H1 (cell line): ENCODE data around the gene DFFB. TPM values are rescaled to one million over a fixed set of nuclear protein-coding genes. Genes with fewer than 3 reads are reported as not detected.

ENCODE experiments used
- polyA plus RNA-seq, 7 experiments: library from polyadenylated mRNA; depleted of rRNA in 3 of 7; stranded (reverse) in 5 of 7; unstranded in 2 of 7; fragments of >200 nt in 5 of 7; fragments of 200-250 nt in 2 of 7; gene quantifications; 1 replicate in 5 of 7; 2 replicates in 1 of 7; 4 replicates in 1 of 7; pipeline versions ENCODE4 v1.2.1 to v1.2.3, GENCODE V29; 2011 to 2013; ENCODE audit warnings: missing spikeins in 2 of 7, mixed read lengths in 2 of 7
- total RNA-seq: library from RNA; stranded (reverse); fragmentation: NEBNext Ultra II Directional; extraction: Animal tissue kit (Norgen Biotek cat#: 25700); gene quantifications from 2 replicates; pipeline ENCODE4 v1.2.1, GENCODE V29; 2021

Gene DFFB
- total and polyA plus RNA-seq, 2 of the 8 experiments (the other 6 are each of a cell fraction or from before 2014, with no cell fraction given), result 8.6 to 11.9 TPM

Other genes with a start within 250 kb of the DFFB start
- gene MEGF6, start 246.0 kb upstream of the DFFB start, total RNA-seq, result 13.2 and 14.8 TPM in 2 replicates
- gene MEGF6, start 246.0 kb upstream of the DFFB start, polyA plus RNA-seq (2011; rRNA removed), result 4.1 and 9.5 TPM in 2 replicates
- 21.7 and 22.2 TPM in 2 replicates for gene TPRG1L, start 232.5 kb upstream of the DFFB start, total RNA-seq
- 19.8 and 22.3 TPM in 2 replicates for gene TPRG1L, start 232.5 kb upstream of the DFFB start, polyA plus RNA-seq (2011; rRNA removed)
- gene WRAP73, start 207.4 kb upstream of the DFFB start, total RNA-seq, result 29.7 and 30.3 TPM in 2 replicates
- 50.7 and 66.4 TPM in 2 replicates for gene WRAP73, start 207.4 kb upstream of the DFFB start, polyA plus RNA-seq (2011; rRNA removed)
- gene TP73, start 205.0 kb upstream of the DFFB start, total RNA-seq, result 2.9 and 3.1 TPM in 2 replicates
- gene TP73, start 205.0 kb upstream of the DFFB start, polyA plus RNA-seq (2011; rRNA removed), result 2.6 and 4.2 TPM in 2 replicates
- not detected in 2 replicates for gene CCDC27, start 105.0 kb upstream of the DFFB start, total RNA-seq
- 0.15 and 0.17 TPM in 2 replicates for gene CCDC27, start 105.0 kb upstream of the DFFB start, polyA plus RNA-seq (2011; rRNA removed)
- 6.1 and 7.7 TPM in 2 replicates for gene SMIM1, start 84.7 kb upstream of the DFFB start, total RNA-seq
- 9.7 and 12.1 TPM in 2 replicates for gene SMIM1, start 84.7 kb upstream of the DFFB start, polyA plus RNA-seq (2011; rRNA removed)
- gene LRRC47, start 61.0 kb upstream of the DFFB start, total RNA-seq, result 82.4 and 82.5 TPM in 2 replicates
- 38.3 and 47.1 TPM in 2 replicates for gene LRRC47, start 61.0 kb upstream of the DFFB start, polyA plus RNA-seq (2011; rRNA removed)
- 38.0 and 43.9 TPM in 2 replicates for gene CEP104, start 265 bp upstream of the DFFB start, total RNA-seq
- gene CEP104, start 265 bp upstream of the DFFB start, polyA plus RNA-seq (2011; rRNA removed), result 8.0 and 15.5 TPM in 2 replicates
- 28.4 and 28.5 TPM in 2 replicates for gene C1orf174, start 42.8 kb downstream of the DFFB start, total RNA-seq
- gene C1orf174, start 42.8 kb downstream of the DFFB start, polyA plus RNA-seq (2011; rRNA removed), result 31.1 and 32.4 TPM in 2 replicates